ENCODE data around the gene SELE. TPM values are rescaled to one million over a fixed set of nuclear protein-coding genes. Genes with fewer than 3 reads are reported as not detected.

Gene SELE
- 10 to 100 TPM in 1 of 4 donors, 1 to 10 TPM in 2, under 1 TPM in 1; 0.67 to 16.3 (median 1.5) TPM for total RNA-seq

DNA sequence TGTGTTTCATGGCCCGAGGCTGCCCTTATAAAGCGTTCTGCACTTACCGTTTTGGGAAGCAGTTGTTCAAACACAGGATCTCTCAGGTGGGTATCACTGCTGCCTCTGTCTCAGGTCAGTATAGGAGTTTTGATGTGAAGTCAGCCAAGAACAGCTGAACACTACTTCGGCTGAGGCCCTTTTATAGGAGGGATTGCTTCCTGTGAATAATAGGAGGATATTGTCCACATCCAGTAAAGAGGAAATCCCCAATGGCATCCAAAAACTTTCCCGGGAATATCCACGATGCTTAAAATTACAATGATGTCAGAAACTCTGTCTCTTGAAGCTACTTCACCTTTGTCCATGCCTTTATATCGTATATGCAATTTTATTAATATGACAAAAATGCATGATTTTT is at the start of gene SELE:
SELE (minus strand) TSS at position 156 of the 400 bp plus-strand sequence. CDS start 467 bp downstream, outside the sequence.
- no peak within 1 kb of the TSS for H3K4me3 ChIP-seq (replicated peaks in 1 of 3)
- no peak within 1 kb of the TSS for H3K27ac ChIP-seq
- no peaks in the 10 kb centered on the region for H3K36me3 ChIP-seq
- H3K27me3 ChIP-seq, result no peaks in the 10 kb centered on the region
- 68 to 69% methylated on average over 7 of the region's 7 CpGs for WGBS, 2 donors
- no peaks in the 10 kb centered on the region for H3K9me3 ChIP-seq
- no peak for DNase-seq
- H3K4me1 ChIP-seq, result no peaks in the 10 kb centered on the region
- TF ChIP-seq, protein P1, sequence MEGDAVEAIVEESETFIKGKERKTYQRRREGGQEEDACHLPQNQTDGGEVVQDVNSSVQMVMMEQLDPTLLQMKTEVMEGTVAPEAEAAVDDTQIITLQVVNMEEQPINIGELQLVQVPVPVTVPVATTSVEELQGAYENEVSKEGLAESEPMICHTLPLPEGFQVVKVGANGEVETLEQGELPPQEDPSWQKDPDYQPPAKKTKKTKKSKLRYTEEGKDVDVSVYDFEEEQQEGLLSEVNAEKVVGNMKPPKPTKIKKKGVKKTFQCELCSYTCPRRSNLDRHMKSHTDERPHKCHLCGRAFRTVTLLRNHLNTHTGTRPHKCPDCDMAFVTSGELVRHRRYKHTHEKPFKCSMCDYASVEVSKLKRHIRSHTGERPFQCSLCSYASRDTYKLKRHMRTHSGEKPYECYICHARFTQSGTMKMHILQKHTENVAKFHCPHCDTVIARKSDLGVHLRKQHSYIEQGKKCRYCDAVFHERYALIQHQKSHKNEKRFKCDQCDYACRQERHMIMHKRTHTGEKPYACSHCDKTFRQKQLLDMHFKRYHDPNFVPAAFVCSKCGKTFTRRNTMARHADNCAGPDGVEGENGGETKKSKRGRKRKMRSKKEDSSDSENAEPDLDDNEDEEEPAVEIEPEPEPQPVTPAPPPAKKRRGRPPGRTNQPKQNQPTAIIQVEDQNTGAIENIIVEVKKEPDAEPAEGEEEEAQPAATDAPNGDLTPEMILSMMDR (IDR thresholded peaks at IDR 0.05), result no peak
- TF ChIP-seq POLR2A (IDR thresholded peaks at IDR 0.05), result no peak
- intact Hi-C loops (cut with DNase I), result no loop called here

DNA sequence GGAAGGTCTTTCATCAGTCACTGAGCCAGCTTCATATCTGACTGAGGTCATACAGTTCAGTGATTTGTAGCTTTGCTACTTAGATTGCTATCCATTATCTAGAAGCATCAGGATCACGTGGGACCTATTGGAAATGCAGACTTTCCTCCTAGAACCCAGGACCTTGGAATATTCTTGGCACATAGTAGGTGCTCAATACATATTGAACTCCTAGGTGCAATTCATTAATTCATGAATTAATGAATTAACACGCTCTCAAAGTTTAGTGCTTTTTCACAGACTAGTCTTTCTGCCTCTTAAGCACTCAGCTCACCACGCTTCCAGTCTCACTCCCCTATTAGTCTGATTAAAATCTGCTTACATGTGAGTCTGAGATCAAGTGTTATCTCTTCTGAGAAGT is 48.7 kb upstream of the SELE start:
- WGBS, 2 donors, result 60 to 78% methylated on average over 3 of the region's 3 CpGs
- no peak for TF ChIP-seq POLR2A (IDR thresholded peaks at IDR 0.05)
- TF ChIP-seq, protein P1 (IDR thresholded peaks at IDR 0.05), result no peak
- DNase-seq, result no peak
- Histone ChIP-seq H3K27ac (no peak overlapping the region), H3K4me3 (replicated peaks in 1 of 3) (no peak overlapping the region), H3K9me3 (no peaks in the 10 kb centered on the region), H3K36me3 (no peaks in the 10 kb centered on the region), H3K27me3 (no peaks in the 10 kb centered on the region), H3K4me1 (peaks cover 0 to 9% of the 10 kb centered on the region in 2 donors)
- intact Hi-C loops (cut with DNase I), result no loop called here

GRCh38 chr1:169779970-169780369 is 46.1 kb upstream of the SELE start:
- no peaks in the 10 kb centered on the region for H3K9me3 ChIP-seq
- TF ChIP-seq, protein P1 (IDR thresholded peaks at IDR 0.05), result no peak
- no peak for TF ChIP-seq POLR2A (IDR thresholded peaks at IDR 0.05)
- no peak overlapping the region for H3K4me3 ChIP-seq (replicated peaks in 1 of 3)
- 40 to 54% methylated on average over 4 of the region's 4 CpGs for WGBS, 2 donors
- DNase-seq, result no peak
- intact Hi-C loops (cut with DNase I), result no loop called here
- peaks cover 0 to 9% of the 10 kb centered on the region in 2 donors for H3K4me1 ChIP-seq
- no peaks in the 10 kb centered on the region for H3K27me3 ChIP-seq
- no peaks in the 10 kb centered on the region for H3K36me3 ChIP-seq
- no peak overlapping the region for H3K27ac ChIP-seq

- TF ChIP-seq, protein P1 (IDR thresholded peaks at IDR 0.05), result no peak
- no peak for TF ChIP-seq POLR2A (IDR thresholded peaks at IDR 0.05)
- peaks cover 0 to 9% of the 10 kb centered on the region in 2 donors for H3K4me1 ChIP-seq
- no peaks in the 10 kb centered on the region for H3K9me3 ChIP-seq
- H3K27ac ChIP-seq, result no peak overlapping the region
- no peak overlapping the region for H3K4me3 ChIP-seq (replicated peaks in 1 of 3)
- intact Hi-C loops (cut with DNase I), result no loop called here
- no peak for DNase-seq
- H3K27me3 ChIP-seq, result no peaks in the 10 kb centered on the region
- no peaks in the 10 kb centered on the region for H3K36me3 ChIP-seq
Measured at GRCh38 chr1:169779150-169779549, 45.3 kb upstream of the SELE start.

GRCh38 chr1:169776440-169776839 is 42.6 kb upstream of the SELE start:
- H3K27me3 ChIP-seq, result no peaks in the 10 kb centered on the region
- no peak overlapping the region for H3K4me3 ChIP-seq (replicated peaks in 1 of 3)
- H3K9me3 ChIP-seq, result no peaks in the 10 kb centered on the region
- 58 to 62% methylated on average over 3 of the region's 3 CpGs for WGBS, 2 donors
- intact Hi-C loops (cut with DNase I), result no loop called here
- DNase-seq, result no peak
- H3K27ac ChIP-seq, result no peak overlapping the region
- no peaks in the 10 kb centered on the region for H3K36me3 ChIP-seq
- TF ChIP-seq, protein P1 (IDR thresholded peaks at IDR 0.05), result no peak
- TF ChIP-seq POLR2A (IDR thresholded peaks at IDR 0.05), result no peak
- H3K4me1 ChIP-seq, result peaks cover 0 to 9% of the 10 kb centered on the region in 2 donors
